GM23338 (cell line): ENCODE results near the gene B4GALT5. TPM values are rescaled to one million over a fixed set of nuclear protein-coding genes. Genes with fewer than 3 reads are reported as not detected.

Experiments used
- ATAC-seq: fragments of 200-7000 bp; cut with Tn5 transposase; 3 replicates; pipeline ENCODE4 v1.9.1; 2020
- DNase-seq: peaks from one replicate; pipeline ENCODE4 v3.0.0-alpha.2; 2015; ENCODE audit warnings: low spot score
- H2AFZ ChIP-seq: fragments of 200-600 bp; sonication (generic); 2 replicates; pipeline ENCODE4 v1.8.0; 2016; ENCODE audit warnings: antibody characterized with exemption, mild to moderate bottlenecking, moderate library complexity
- H3F3A ChIP-seq: fragments of 200-600 bp; sonication (generic); replicated peaks from 2 replicates; pipeline ENCODE4 v1.8.0; 2017; ENCODE audit warnings: antibody characterized with exemption, mixed run types, low read depth
- H3K27ac ChIP-seq: fragments of 200-600 bp; sonication (generic); 2 replicates; pipeline ENCODE4 v1.6.1; 2016; ENCODE audit warnings: low read depth
- H3K27me3 ChIP-seq: fragments of 200-600 bp; sonication (generic); 2 replicates; pipeline ENCODE4 v1.8.0; 2016; ENCODE audit warnings: mild to moderate bottlenecking, mixed run types, moderate library complexity; ENCODE audit not compliant: insufficient read depth
- H3K36me3 ChIP-seq: fragments of 200-600 bp; sonication (generic); 2 replicates; pipeline ENCODE4 v1.8.0; 2016; ENCODE audit warnings: mild to moderate bottlenecking; ENCODE audit not compliant: insufficient read depth
- H3K4me1 ChIP-seq: fragments of 200-600 bp; sonication (generic); 2 replicates; pipeline ENCODE4 v1.8.0; 2016; ENCODE audit warnings: mild to moderate bottlenecking, moderate library complexity; ENCODE audit not compliant: insufficient read depth
- H3K4me2 ChIP-seq: fragments of 200-600 bp; sonication (generic); 2 replicates; pipeline ENCODE4 v1.7.1; 2017; ENCODE audit warnings: mixed run types
- H3K4me3 ChIP-seq: fragments of 200-600 bp; sonication (generic); 2 replicates; pipeline ENCODE4 v1.6.1; 2016; ENCODE audit warnings: mixed run types
- H3K79me2 ChIP-seq: fragments of 200-600 bp; sonication (generic); replicated peaks from 2 replicates; pipeline ENCODE4 v1.8.0; 2017; ENCODE audit warnings: mild to moderate bottlenecking; ENCODE audit not compliant: insufficient read depth
- H3K9me2 ChIP-seq: fragments of 200-600 bp; sonication (generic); 2 replicates; pipeline ENCODE4 v1.8.0; 2017; ENCODE audit not compliant: insufficient read depth
- H4K20me1 ChIP-seq: fragments of 200-600 bp; sonication (generic); replicated peaks from 2 replicates; pipeline ENCODE4 v1.8.0; 2017; ENCODE audit warnings: mild to moderate bottlenecking; ENCODE audit not compliant: insufficient read depth
- H3K27ac Mint-ChIP-seq: 2 replicates; pipeline ENCODE4 v1.8.0; 2020; ENCODE audit warnings: inconsistent platforms, mild to moderate bottlenecking, moderate library complexity, mixed read lengths
- H3K27me3 Mint-ChIP-seq: 3 replicates; pipeline ENCODE4 v1.8.0; 2022; ENCODE audit warnings: low read depth, mild to moderate bottlenecking, moderate library complexity, mixed read lengths, inconsistent platforms; ENCODE audit not compliant: insufficient read depth, poor library complexity
- H3K36me3 Mint-ChIP-seq: 3 replicates; pipeline ENCODE4 v1.8.0; 2021; ENCODE audit warnings: low read depth, mild to moderate bottlenecking, inconsistent platforms, moderate library complexity, mixed read lengths
- H3K4me1 Mint-ChIP-seq: 3 replicates; pipeline ENCODE4 v1.8.0; 2020; ENCODE audit warnings: mild to moderate bottlenecking, inconsistent platforms, mixed read lengths
- H3K4me3 Mint-ChIP-seq: 3 replicates; pipeline ENCODE4 v1.8.0; 2021; ENCODE audit warnings: moderate library complexity, mild to moderate bottlenecking, inconsistent platforms, mixed read lengths
- H3K9me3 Mint-ChIP-seq: 3 replicates; pipeline ENCODE4 v1.8.0; 2020; ENCODE audit warnings: moderate library complexity, mild to moderate bottlenecking, inconsistent platforms, mixed read lengths
- CREB1 ChIP-seq: fragments of 250-450 bp; sonication (Bioruptor Pico); IDR thresholded peaks from 2 replicates; pipeline ENCODE4 v1.5.0; 2020; ENCODE audit warnings: low read depth, mild to moderate bottlenecking, moderate library complexity
- CTCF ChIP-seq, 2 experiments: fragments of 200-600 bp in 1 of 2; sonication (generic) in 1 of 2; conservative IDR thresholded peaks; 2 replicates each; pipeline versions ENCODE4 v1.5.1 to v1.6.1; 2016 to 2017; ENCODE audit warnings: antibody characterized with exemption in 2 of 2, low read depth in 2 of 2, mild to moderate bottlenecking in 2 of 2, moderate library complexity in 1 of 2
- ETS1 ChIP-seq: IDR thresholded peaks from 2 replicates; pipeline ENCODE4 v1.6.1; 2016; ENCODE audit warnings: antibody characterized with exemption
- EZH2 ChIP-seq: fragments of 200-600 bp; sonication (generic); IDR thresholded peaks from one replicate; pipeline ENCODE4 v1.8.0; 2017; ENCODE audit warnings: antibody characterized with exemption, mild to moderate bottlenecking, low read depth; ENCODE audit not compliant: unreplicated experiment
- JUNB ChIP-seq: IDR thresholded peaks from one replicate; pipeline ENCODE4 v1.6.1; 2016; ENCODE audit warnings: antibody characterized with exemption; ENCODE audit not compliant: unreplicated experiment
- NANOG ChIP-seq: IDR thresholded peaks from 2 replicates; pipeline ENCODE4 v1.6.1; 2016; ENCODE audit warnings: antibody characterized with exemption, borderline replicate concordance
- POLR2AphosphoS5 ChIP-seq: IDR thresholded peaks from 2 replicates; pipeline ENCODE4 v1.6.1; 2016; ENCODE audit warnings: antibody characterized with exemption, low read depth
- REST ChIP-seq: IDR thresholded peaks from one replicate; pipeline ENCODE4 v1.6.1; 2018; ENCODE audit warnings: antibody characterized with exemption; ENCODE audit not compliant: unreplicated experiment
- STAT1 ChIP-seq: IDR thresholded peaks from one replicate; pipeline ENCODE4 v1.6.1; 2016; ENCODE audit warnings: antibody characterized with exemption; ENCODE audit not compliant: unreplicated experiment
- ZNF114 ChIP-seq: fragments of 250-450 bp; sonication (Bioruptor Pico); IDR thresholded peaks from 2 replicates; pipeline ENCODE4 v1.5.0; 2020; ENCODE audit warnings: mild to moderate bottlenecking, moderate library complexity
- ZNF331 ChIP-seq: fragments of 250-450 bp; sonication (Bioruptor Pico); IDR thresholded peaks from 2 replicates; pipeline ENCODE4 v1.5.0; 2020; ENCODE audit warnings: low read depth, mild to moderate bottlenecking, moderate library complexity
- ZNF462 ChIP-seq: fragments of 250-450 bp; sonication (Bioruptor Pico); IDR thresholded peaks from 2 replicates; pipeline ENCODE4 v1.5.0; 2020; ENCODE audit warnings: mild to moderate bottlenecking, moderate library complexity
- polyA plus RNA-seq: library from polyadenylated mRNA; unstranded; fragments of >200 nt; fragmentation: Nextera tagmentation; extraction: Ambion mirVana; gene quantifications from 2 replicates; pipeline ENCODE4 v1.2.1, GENCODE V29; 2016
- total RNA-seq: library from RNA; depleted of rRNA; stranded (reverse); fragments of >200 nt; shearing (Covaris generic); gene quantifications from 2 replicates; pipeline ENCODE4 v1.2.3, GENCODE V29; 2014

Gene B4GALT5
- total and polyA plus RNA-seq, 2 experiments from 2014 or later = 19.1 to 50.3 TPM

GRCh38 chr20:49685161-49685601, 28.5 kb downstream of the B4GALT5 start:
- Histone ChIP-seq H3K4me1 (peaks cover 55% of the 10 kb centered on the region), H3K4me3 (no peak overlapping the region), H3K4me2 (no peak overlapping the region), H3F3A (no peaks in the 10 kb centered on the region), H3K9me2 (no peaks in the 10 kb centered on the region), H3K27me3 (no peaks in the 10 kb centered on the region), H3K36me3 (0 out of 2 replicates have a peak, but pooled peaks cover 4% of the 10 kb centered on the region), H3K79me2 (peaks cover 100% of the 10 kb centered on the region), H2AFZ (no peak overlapping the region), H3K27ac (0 out of 2 replicates have a peak overlapping the region, but pooled peaks have one; percentile 3), H4K20me1 (peaks cover 82% of the 10 kb centered on the region)
- TF ChIP-seq NANOG (no peak), JUNB (no peak), ZNF331 (CRISPR knock-in tag) (no peak), CREB1 (CRISPR knock-in tag) (no peak), REST (no peak), CTCF (conservative IDR thresholded peaks at IDR 0.05; ENCODE audit: low read depth in 2 of 2) (no peak), STAT1 (no peak), ZNF114 (CRISPR knock-in tag) (no peak), EZH2 (no peak), POLR2AphosphoS5 (no peak), ETS1 (no peak), ZNF462 (no peak)
- Mint-ChIP-seq H3K4me1 (peaks cover 67% of the 10 kb centered on the region), H3K9me3 (no peaks in the 10 kb centered on the region; the same call in 2 of the 3 replicates), H3K27me3 (peaks cover 5% of the 10 kb centered on the region), H3K27ac (0 out of 2 replicates have a peak overlapping the region, but pooled peaks have one; percentile 39), H3K36me3 (peaks cover 5% of the 10 kb centered on the region; the same call in 2 of the 3 replicates), H3K4me3 (no peak overlapping the region)
- ATAC-seq = no peak; the same call in 2 of the 3 replicates
- DNase-seq = no peak
